Myocyte (in vitro differentiated cells): ENCODE measurements around the gene SUFU. TPM values are rescaled to one million over a fixed set of nuclear protein-coding genes. Genes with fewer than 3 reads are reported as not detected.
"Not testable (repeated sequence)": the region's sequence is repeated elsewhere in the genome, so short reads cannot be mapped to it uniquely, and the experiment has no call there.

ENCODE experiments used
- DNase-seq: peaks from one replicate; pipeline ENCODE4 v3.0.0-alpha.2; 2012; ENCODE audit warnings: low read depth
- total RNA-seq: library from RNA; depleted of rRNA; stranded (reverse); fragments of >200 nt; gene quantifications from 2 replicates; pipeline ENCODE4 v1.2.3, GENCODE V29; 2014

The SUFU gene
- total RNA-seq, 1 donor from 2014 or later, result 4.0 TPM

- no peak for DNase-seq
These were observed 24.1 kb upstream of the SUFU start for GRCh38 chr10:102479651-102480050.

GRCh38 chr10:102480396-102480795 lies 23.4 kb upstream of the SUFU start:
- DNase-seq, result no peak

GRCh38 chr10:102484021-102484420 lies 19.8 kb upstream of the SUFU start:
- no peak for DNase-seq

GRCh38 chr10:102485093-102485784 lies 18.5 kb upstream of the SUFU start:
- peak; percentile 66 for DNase-seq

- DNase-seq, result no peak
These were observed 12.6 kb upstream of the SUFU start for GRCh38 chr10:102491136-102491535.

GRCh38 chr10:102492344-102492939 lies 11.3 kb upstream of the SUFU start:
- no peak for DNase-seq

GRCh38 chr10:102492983-102493382 lies 10.8 kb upstream of the SUFU start:
- peak; percentile 75 for DNase-seq

- no peak for DNase-seq
These were observed 10.0 kb upstream of the SUFU start for GRCh38 chr10:102493771-102494170.

GRCh38 chr10:102497545-102497944 lies 6.2 kb upstream of the SUFU start:
- DNase-seq, result no peak

- no peak for DNase-seq
These were observed 4.4 kb upstream of the SUFU start for GRCh38 chr10:102499356-102499755.

GRCh38 chr10:102500686-102501085 lies 3.1 kb upstream of the SUFU start:
- not testable (repeated sequence) for DNase-seq

GRCh38 chr10:102501201-102502028 lies 2.4 kb upstream of the SUFU start:
- DNase-seq, result peak; percentile 24

- peak; percentile 100 for DNase-seq
These were observed 1.8 kb upstream of the SUFU start for GRCh38 chr10:102502029-102502336.

- peak; percentile 100 for DNase-seq
These were observed 1.2 kb upstream of the SUFU start, which contains the start of gene ACTR1A for GRCh38 chr10:102502337-102503151. Gene ACTR1A, minus strand, starts transcription at chr10:102502712. Its CDS starts 65 bp downstream, at chr10:102502647.

GRCh38 chr10:102504179-102504975 lies 605 bp downstream of the SUFU start:
- DNase-seq, result peak; percentile 20

- peak; percentile 21 for DNase-seq
These were observed 1.2 kb downstream of the SUFU start for GRCh38 chr10:102504976-102505300.

- peak; percentile 75 for DNase-seq
These were observed 1.8 kb downstream of the SUFU start for GRCh38 chr10:102505462-102506115.

- no peak for DNase-seq
These were observed 3.7 kb downstream of the SUFU start for GRCh38 chr10:102507521-102507920.

GRCh38 chr10:102508506-102508905 lies 4.7 kb downstream of the SUFU start:
- DNase-seq, result no peak

GRCh38 chr10:102509387-102509786 lies 5.6 kb downstream of the SUFU start:
- no peak for DNase-seq
